ENCODE results near the gene THOC2. TPM values are rescaled to one million over a fixed set of nuclear protein-coding genes. Genes with fewer than 3 reads are reported as not detected.

The THOC2 gene
- total and polyA plus RNA-seq, 2 of the 8 experiments (the other 6 are each of a cell fraction or from before 2014, with no cell fraction given) = 32.7 to 68.8 TPM

GRCh38 chrX:123745511-123745910 is 12.7 kb upstream of the THOC2 start:
- Histone ChIP-seq H4K8ac (ENCODE audit: extremely low read depth, insufficient read depth, low read length) (no peak overlapping the region), H4K20me1 (replicated peaks in 1 of 2; ENCODE audit: control insufficient read depth in 1 of 2, insufficient read depth in 2 of 2, low read length in 2 of 2) (no peaks in the 10 kb centered on the region), H3K27me3 (replicated peaks in 1 of 4; ENCODE audit: control insufficient read depth in 3 of 4, extremely low read depth in 1 of 4, insufficient read depth in 3 of 4, low read length in 3 of 4) (no peaks in the 10 kb centered on the region), H3K14ac (ENCODE audit: insufficient read length) (no peak overlapping the region), H2BK120ac (replicated peaks; ENCODE audit: low read depth, low read length) (no peak overlapping the region), H3K79me1 (ENCODE audit: low read depth, low read length) (no peaks in the 10 kb centered on the region), H3K56ac (replicated peaks; ENCODE audit: insufficient read length, low read depth, low read length) (no peak overlapping the region), H3K9me3 (ENCODE audit: insufficient read depth in 2 of 2, low read depth in 1 of 2, low read length in 1 of 2) (no peaks in the 10 kb centered on the region), H2BK5ac (ENCODE audit: low read depth, low read length) (no peak overlapping the region), H2BK20ac (ENCODE audit: low read length) (no peak overlapping the region), H2AFZ (ENCODE audit: low read length) (no peak overlapping the region), H3K23me2 (ENCODE audit: low read depth, low read length) (no peaks in the 10 kb centered on the region), H3K36me3 (ENCODE audit: control insufficient read depth in 2 of 4, insufficient read depth in 4 of 4, low read length in 3 of 4) (no peaks in the 10 kb centered on the region), H4K5ac (ENCODE audit: insufficient read length, low read depth, low read length) (no peak overlapping the region), H3K79me2 (ENCODE audit: control insufficient read depth in 1 of 2, insufficient read depth in 2 of 2, low read length in 2 of 2) (no peaks in the 10 kb centered on the region), H3K4me3 (ENCODE audit: extremely low read depth in 1 of 4, insufficient read depth in 2 of 4, low read depth in 3 of 4, low read length in 4 of 4) (no peak overlapping the region), H3K4me2 (ENCODE audit: insufficient read depth in 1 of 2, low read depth in 2 of 2, low read length in 2 of 2) (no peak overlapping the region), H4K91ac (replicated peaks; ENCODE audit: insufficient read length, low read length) (no peak overlapping the region), H3K4me1 (replicated peaks in 1 of 4; ENCODE audit: control insufficient read depth in 3 of 4, insufficient read depth in 4 of 4, low read length in 3 of 4) (no peaks in the 10 kb centered on the region; a peak in 1 of 7 replicates), H3K27ac (ENCODE audit: low read depth, low read length) (no peak overlapping the region), H3K4ac (replicated peaks; ENCODE audit: insufficient read length, low read depth, low read length) (no peak overlapping the region), H2BK15ac (ENCODE audit: low read length) (no peak overlapping the region), H2BK12ac (ENCODE audit: low read depth, low read length) (no peak overlapping the region), H3K9ac (replicated peaks in 1 of 4; ENCODE audit: extremely low read depth in 1 of 4, low read depth in 3 of 4, low read length in 3 of 4) (no peak overlapping the region), H3K23ac (ENCODE audit: insufficient read length) (no peak overlapping the region), H3K18ac (ENCODE audit: extremely low read depth, low read length) (no peak overlapping the region), H2AK5ac (ENCODE audit: low read depth, low read length) (no peak overlapping the region)
- WGBS, 2 experiments (ENCODE audit: extremely low coverage in 1 of 2, insufficient coverage in 1 of 2, insufficient read length in 1 of 2, insufficient replicate concordance in 2 of 2, low coverage in 1 of 2, low lambda C conversion rate in 2 of 2, missing lambda C conversion rate in 1 of 2) = 96% methylated on average over 3 of the region's 3 CpGs; no CpG with 5 or more reads in 1 of the 2 experiments
- TF ChIP-seq CREB1 (IDR thresholded peaks at IDR 0.05) (no peak), TEAD4 (IDR thresholded peaks at IDR 0.05; ENCODE audit: low read depth, low read length) (no peak), RAD21 (IDR thresholded peaks at IDR 0.05 in 1 of 2, conservative IDR thresholded peaks at IDR 0.05 in 1 of 2; ENCODE audit: low read depth in 2 of 2, low read length in 2 of 2) (no peak), HDAC6 (IDR thresholded peaks at IDR 0.05; ENCODE audit: low read depth, low read length) (no peak), TBP (IDR thresholded peaks at IDR 0.05; ENCODE audit: low read depth, low read length) (no peak), GABPA (IDR thresholded peaks at IDR 0.05; ENCODE audit: borderline replicate concordance, insufficient read depth, low read length) (no peak), EGR1 (IDR thresholded peaks at IDR 0.05; ENCODE audit: borderline replicate concordance, low read depth, low read length) (no peak), SUZ12 (IDR thresholded peaks at IDR 0.05; ENCODE audit: low read length) (no peak), JUND (IDR thresholded peaks at IDR 0.05; ENCODE audit: low read length) (no peak)
- DNase-seq (ENCODE audit: low read depth in 1 of 2, low spot score in 2 of 2) (no peak), FAIRE-seq (no peak)
- POLR2A ChIA-PET (ENCODE audit: partially characterized antibody) = no interaction called here
- CTCF ChIA-PET (ENCODE audit: partially characterized antibody) = no interaction called here
